ENCODE results near the gene B3GALT6. TPM values are rescaled to one million over a fixed set of nuclear protein-coding genes. Genes with fewer than 3 reads are reported as not detected.
"Not testable (repeated sequence)": the region's sequence is repeated elsewhere in the genome, so short reads cannot be mapped to it uniquely, and the experiment has no call there.

B3GALT6 gene
- total and polyA plus RNA-seq, 8 donors: 6.2 to 13.4 (median 8.8) TPM

GRCh38 chr1:1245178-1245816 lies 13.3 kb downstream of the B3GALT6 start:
- TF ChIP-seq CTCF (IDR thresholded peaks at IDR 0.05): no peak
- ATAC-seq (no peak), DNase-seq (peak in 3 of 6 donors; percentile 38 to 72 (median 49)), FAIRE-seq (no peak)
- H3K4me1 ChIP-seq: no peaks in the 10 kb centered on the region
- intact Hi-C loops (cut with DNase I): loop anchor here in 1 of 3 donors (10.0 kb wide), 1 partner anchor 120 kb away; no protein-coding TSS in a partner anchor
- no peak overlapping the region for H3K27ac ChIP-seq
- no peak overlapping the region for H3K4me3 ChIP-seq
- H3K27me3 ChIP-seq: no peaks in the 10 kb centered on the region
- no peaks in the 10 kb centered on the region for H3K36me3 ChIP-seq
- H3K9me3 ChIP-seq: no peaks in the 10 kb centered on the region
- 80% methylated on average over 20 to 23 of the region's 23 CpGs for WGBS, 2 donors

- H3K27ac ChIP-seq: no peak overlapping the region
- no peaks in the 10 kb centered on the region for H3K27me3 ChIP-seq
- DNase-seq (peak in 3 of 6 donors; percentile 19 to 71 (median 60)), FAIRE-seq (no peak), ATAC-seq (no peak)
- H3K9me3 ChIP-seq: no peaks in the 10 kb centered on the region
- WGBS, 2 donors: 39 to 53% methylated on average over 32 to 45 of the region's 45 CpGs
- intact Hi-C loops (cut with DNase I): loop anchor here in 1 of 3 donors (10.0 kb wide), 1 partner anchor 121 kb away; no protein-coding TSS in a partner anchor
- TF ChIP-seq CTCF (IDR thresholded peaks at IDR 0.05): no peak
- H3K4me1 ChIP-seq: no peaks in the 10 kb centered on the region
- no peaks in the 10 kb centered on the region for H3K36me3 ChIP-seq
- H3K4me3 ChIP-seq: no peak overlapping the region
Measured at GRCh38 chr1:1245817-1246576, 14.0 kb downstream of the B3GALT6 start.

GRCh38 chr1:1246577-1247340 lies 14.7 kb downstream of the B3GALT6 start, which contains the start of gene C1QTNF12:
Gene C1QTNF12, minus strand, starts transcription at chr1:1246722. Its CDS starts 32 bp downstream, at chr1:1246690.
- H3K27me3 ChIP-seq: no peaks in the 10 kb centered on the region
- H3K36me3 ChIP-seq: no peaks in the 10 kb centered on the region
- H3K4me1 ChIP-seq: no peaks in the 10 kb centered on the region
- WGBS, 2 donors: 6 to 8% methylated on average over 61 to 74 of the region's 74 CpGs
- TF ChIP-seq CTCF (IDR thresholded peaks at IDR 0.05): no peak
- H3K27ac ChIP-seq: no peak within 1 kb of the TSS
- ATAC-seq: peak in 1 of 4 donors; percentile 17
- no peak for FAIRE-seq
- DNase-seq: peak in 2 of 6 donors; percentile 58 to 73
- H3K9me3 ChIP-seq: no peaks in the 10 kb centered on the region
- no peak within 1 kb of the TSS for H3K4me3 ChIP-seq
- intact Hi-C loops (cut with DNase I): loop anchor here in 1 of 3 donors (10.0 kb wide), 1 partner anchor 122 kb away; no protein-coding TSS in a partner anchor

- Histone ChIP-seq H3K36me3 (no peaks in the 10 kb centered on the region), H3K4me3 (no peak overlapping the region), H3K27me3 (no peaks in the 10 kb centered on the region), H3K9me3 (no peaks in the 10 kb centered on the region), H3K4me1 (no peaks in the 10 kb centered on the region), H3K27ac (no peak overlapping the region)
- peak in 3 of 6 donors; percentile 28 to 79 (median 56) for DNase-seq
- FAIRE-seq: no peak
- WGBS, 2 donors: 43 to 50% methylated on average over 25 of the region's 25 CpGs
- no peak for ATAC-seq
- intact Hi-C loops (cut with DNase I): loop anchor here in 1 of 3 donors (10.0 kb wide), 1 partner anchor 123 kb away; no protein-coding TSS in a partner anchor
- TF ChIP-seq CTCF (IDR thresholded peaks at IDR 0.05): no peak
Measured at GRCh38 chr1:1247341-1247913, 15.4 kb downstream of the B3GALT6 start.

- H3K4me3 ChIP-seq, H3K27ac ChIP-seq, H3K9me3 ChIP-seq, H3K27me3 ChIP-seq, H3K36me3 ChIP-seq, ATAC-seq, H3K4me1 ChIP-seq, FAIRE-seq: not testable (repeated sequence)
- peak in 2 of 6 donors; percentile 11 to 42 for DNase-seq
- 83 to 89% methylated on average over 17 to 21 of the region's 21 CpGs for WGBS, 2 donors
- intact Hi-C loops (cut with DNase I): loop anchor here in 1 of 3 donors (10.0 kb wide), 1 partner anchor 123 kb away; no protein-coding TSS in a partner anchor
Measured at GRCh38 chr1:1248009-1248913, 16.2 kb downstream of the B3GALT6 start.

All from pancreas (tissue), 10 donors.